Stimulated activated CD8-positive, alpha-beta memory T cell treated with anti-CD3 and anti-CD28 coated beads, Interleukin-15, amount 100 ng/mL, for 24 hours (primary cell): ENCODE measurements around the gene CEBPZ.

Experiments used
- DNase-seq: peaks from one replicate; pipeline ENCODE4 v3.0.0-alpha.2; 2020; ENCODE audit warnings: low read depth

The CEBPZ gene

GRCh38 chr2:37180006-37180639 lies 51.3 kb downstream of the CEBPZ start:
- no peak for DNase-seq

- no peak for DNase-seq
These were observed 57.7 kb downstream of the CEBPZ start for GRCh38 chr2:37173741-37174140.

- DNase-seq = no peak
These were observed 59.8 kb downstream of the CEBPZ start for GRCh38 chr2:37171624-37171950.

- DNase-seq = no peak
These were observed 63.0 kb downstream of the CEBPZ start for GRCh38 chr2:37168217-37168981.

- DNase-seq = no peak
These were observed 63.7 kb downstream of the CEBPZ start for GRCh38 chr2:37167636-37168180.

- no peak for DNase-seq
These were observed 66.6 kb downstream of the CEBPZ start for GRCh38 chr2:37164757-37165156.

GRCh38 chr2:37156857-37157714 lies 74.3 kb downstream of the CEBPZ start, which contains the start of gene EIF2AK2:
EIF2AK2 (minus strand) TSS chr2:37156980; CDS start chr2:37147806, 9,174 bp downstream.
- peak; percentile 46 for DNase-seq

GRCh38 chr2:37156071-37156856 lies 75.1 kb downstream of the CEBPZ start:
- peak; percentile 6 for DNase-seq

GRCh38 chr2:37154785-37155184 lies 76.6 kb downstream of the CEBPZ start:
- no peak for DNase-seq

- no peak for DNase-seq
These were observed 78.2 kb downstream of the CEBPZ start for GRCh38 chr2:37153224-37153623.
